A673 (cell line): Measurements from ENCODE around the gene LRRC55.

Source experiments
- EZH2 ChIP-seq: fragments of 200-600 bp; sonication (generic); IDR thresholded peaks from 2 replicates; pipeline ENCODE4 v1.6.1; 2017; ENCODE audit warnings: borderline replicate concordance, low read depth, mild to moderate bottlenecking, mixed read lengths, antibody characterized with exemption, low read length; ENCODE audit not compliant: poor library complexity, severe bottlenecking
- TF ChIP-seq, protein P1 (sequence below): fragments of 300-800, 200-600 bp; sonication (generic); conservative IDR thresholded peaks from 2 replicates; pipeline ENCODE4 v1.5.1; 2017; ENCODE audit warnings: low read depth, mild to moderate bottlenecking, antibody characterized with exemption, low read length, moderate library complexity, mixed read lengths

DNA sequence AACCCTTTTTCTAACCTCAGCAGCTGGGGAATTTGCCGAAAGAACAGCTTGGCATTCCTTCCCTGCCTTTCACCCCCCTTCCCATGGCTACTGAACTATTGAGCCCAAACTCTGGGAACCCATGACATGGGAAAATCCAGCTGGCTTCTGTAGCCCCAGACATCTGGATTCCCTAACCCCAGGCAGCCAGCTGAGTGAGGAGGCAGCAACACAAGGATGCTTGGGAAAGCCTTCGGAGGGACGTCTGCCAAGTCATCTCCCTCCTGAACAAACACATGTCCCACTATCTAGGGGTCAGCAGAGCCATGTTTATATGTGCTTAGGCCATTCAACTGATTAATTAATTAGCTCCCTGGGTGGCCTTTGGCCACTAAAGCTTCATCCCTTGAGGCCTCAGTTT, 21.6 kb downstream of the LRRC55 start:
- no peak for TF ChIP-seq EZH2
- TF ChIP-seq, protein P1, sequence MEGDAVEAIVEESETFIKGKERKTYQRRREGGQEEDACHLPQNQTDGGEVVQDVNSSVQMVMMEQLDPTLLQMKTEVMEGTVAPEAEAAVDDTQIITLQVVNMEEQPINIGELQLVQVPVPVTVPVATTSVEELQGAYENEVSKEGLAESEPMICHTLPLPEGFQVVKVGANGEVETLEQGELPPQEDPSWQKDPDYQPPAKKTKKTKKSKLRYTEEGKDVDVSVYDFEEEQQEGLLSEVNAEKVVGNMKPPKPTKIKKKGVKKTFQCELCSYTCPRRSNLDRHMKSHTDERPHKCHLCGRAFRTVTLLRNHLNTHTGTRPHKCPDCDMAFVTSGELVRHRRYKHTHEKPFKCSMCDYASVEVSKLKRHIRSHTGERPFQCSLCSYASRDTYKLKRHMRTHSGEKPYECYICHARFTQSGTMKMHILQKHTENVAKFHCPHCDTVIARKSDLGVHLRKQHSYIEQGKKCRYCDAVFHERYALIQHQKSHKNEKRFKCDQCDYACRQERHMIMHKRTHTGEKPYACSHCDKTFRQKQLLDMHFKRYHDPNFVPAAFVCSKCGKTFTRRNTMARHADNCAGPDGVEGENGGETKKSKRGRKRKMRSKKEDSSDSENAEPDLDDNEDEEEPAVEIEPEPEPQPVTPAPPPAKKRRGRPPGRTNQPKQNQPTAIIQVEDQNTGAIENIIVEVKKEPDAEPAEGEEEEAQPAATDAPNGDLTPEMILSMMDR: no peak
